SK-N-SH treated with all-trans-retinoic acid at 6 μM for 48 hours (cell line): ENCODE measurements around the gene DIAPH3.

Experiments used
- ATAC-seq: fragments of 200-7000 bp; cut with Tn5 transposase; 3 replicates; pipeline ENCODE4 v1.9.1; 2020; ENCODE audit warnings: mild to moderate bottlenecking, moderate library complexity
- ARNTL ChIP-seq: fragments of 450-650 bp; formaldehyde crosslinking; IDR thresholded peaks from 2 replicates; pipeline ENCODE4 v1.5.0; 2020; ENCODE audit warnings: low read depth, mild to moderate bottlenecking, moderate library complexity, borderline replicate concordance
- BACH2 ChIP-seq: fragments of 250-450 bp; sonication (Bioruptor Pico); IDR thresholded peaks from 2 replicates; pipeline ENCODE4 v1.9.0; 2021; ENCODE audit warnings: mild to moderate bottlenecking, borderline replicate concordance
- CREB5 ChIP-seq: fragments of 250-450 bp; sonication (Bioruptor Pico); IDR thresholded peaks from 2 replicates; pipeline ENCODE4 v1.5.1; 2020; ENCODE audit warnings: low read depth, mild to moderate bottlenecking, moderate library complexity
- CSDC2 ChIP-seq: fragments of 250-450 bp; sonication (Bioruptor Pico); IDR thresholded peaks from 2 replicates; pipeline ENCODE4 v1.5.0; 2020; ENCODE audit warnings: mild to moderate bottlenecking, moderate library complexity
- CSRNP3 ChIP-seq: fragments of 250-450 bp; sonication (Bioruptor Pico); IDR thresholded peaks from 2 replicates; pipeline ENCODE4 v1.5.1; 2021; ENCODE audit warnings: mild to moderate bottlenecking, moderate library complexity
- ESRRG ChIP-seq: fragments of 250-450 bp; sonication (Bioruptor Pico); IDR thresholded peaks from 2 replicates; pipeline ENCODE4 v1.6.1; 2021; ENCODE audit warnings: mild to moderate bottlenecking
- GLIS3 ChIP-seq: fragments of 250-450 bp; sonication (Bioruptor Pico); IDR thresholded peaks from 2 replicates; pipeline ENCODE4 v1.5.0; 2020; ENCODE audit warnings: mild to moderate bottlenecking, moderate library complexity
- ISL1 ChIP-seq: fragments of 250-450 bp; sonication (Bioruptor Pico); IDR thresholded peaks from 2 replicates; pipeline ENCODE4 v2.1.2; 2022; ENCODE audit warnings: mild to moderate bottlenecking, moderate library complexity
- OSR1 ChIP-seq: fragments of 250-450 bp; sonication (Bioruptor Pico); IDR thresholded peaks from 2 replicates; pipeline ENCODE4 v1.8.0; 2022; ENCODE audit warnings: moderate library complexity, mild to moderate bottlenecking, inconsistent platforms
- PATZ1 ChIP-seq: fragments of 250-450 bp; sonication (Bioruptor Pico); IDR thresholded peaks from 2 replicates; pipeline ENCODE4 v1.8.0; 2020; ENCODE audit warnings: mild to moderate bottlenecking, moderate library complexity, borderline replicate concordance
- POU6F1 ChIP-seq: fragments of 250-450 bp; sonication (Bioruptor Pico); IDR thresholded peaks from 2 replicates; pipeline ENCODE4 v1.8.0; 2021; ENCODE audit warnings: low read depth, mild to moderate bottlenecking, moderate library complexity, borderline replicate concordance
- PPARA ChIP-seq: fragments of 250-450 bp; sonication (Bioruptor Pico); IDR thresholded peaks from 2 replicates; pipeline ENCODE4 v1.5.0; 2020; ENCODE audit warnings: mild to moderate bottlenecking, borderline replicate concordance
- RARB ChIP-seq: fragments of 250-450 bp; sonication (Bioruptor Pico); IDR thresholded peaks from 2 replicates; pipeline ENCODE4 v1.8.0; 2021; ENCODE audit warnings: mild to moderate bottlenecking, moderate library complexity
- SNAI2 ChIP-seq: fragments of 250-450 bp; sonication (Bioruptor Pico); IDR thresholded peaks from 2 replicates; pipeline ENCODE4 v1.5.0; 2020; ENCODE audit warnings: mild to moderate bottlenecking, moderate library complexity
- TCF4 ChIP-seq: fragments of 250-450 bp; sonication (Bioruptor Pico); IDR thresholded peaks from 2 replicates; pipeline ENCODE4 v1.8.0; 2021; ENCODE audit warnings: mild to moderate bottlenecking, moderate library complexity, borderline replicate concordance
- TOX ChIP-seq: fragments of 250-450 bp; sonication (Bioruptor Pico); IDR thresholded peaks from 2 replicates; pipeline ENCODE4 v1.8.0; 2021; ENCODE audit warnings: mild to moderate bottlenecking, moderate library complexity, borderline replicate concordance
- ZC3H10 ChIP-seq: fragments of 250-450 bp; sonication (Bioruptor Pico); IDR thresholded peaks from 2 replicates; pipeline ENCODE4 v1.5.1; 2021; ENCODE audit warnings: mild to moderate bottlenecking, moderate library complexity
- ZFP3 ChIP-seq: fragments of 250-450 bp; sonication (Bioruptor Pico); IDR thresholded peaks from 2 replicates; pipeline ENCODE4 v1.5.0; 2020; ENCODE audit warnings: mild to moderate bottlenecking, moderate library complexity
- ZFP30 ChIP-seq: fragments of 450-650 bp; formaldehyde crosslinking; IDR thresholded peaks from 2 replicates; pipeline ENCODE4 v1.5.0; 2022; ENCODE audit warnings: mild to moderate bottlenecking, moderate library complexity
- ZNF565 ChIP-seq: fragments of 450-650 bp; formaldehyde crosslinking; conservative IDR thresholded peaks from 2 replicates; pipeline ENCODE4 v1.5.0; 2020; ENCODE audit warnings: low read depth, mild to moderate bottlenecking, moderate library complexity
- ZNF70 ChIP-seq: fragments of 450-650 bp; formaldehyde crosslinking; IDR thresholded peaks from 2 replicates; pipeline ENCODE4 v1.5.0; 2020; ENCODE audit warnings: mild to moderate bottlenecking, moderate library complexity
- ZNF8 ChIP-seq: fragments of 450-650 bp; formaldehyde crosslinking; IDR thresholded peaks from 2 replicates; pipeline ENCODE4 v1.5.0; 2020; ENCODE audit warnings: mild to moderate bottlenecking, moderate library complexity
- TF ChIP-seq, protein P1 (sequence below): fragments of 250-450 bp; sonication (Bioruptor Pico); IDR thresholded peaks from 2 replicates; pipeline ENCODE4 v1.5.0; 2020; ENCODE audit warnings: mild to moderate bottlenecking, moderate library complexity

The DIAPH3 gene

GRCh38 chr13:59755632-59756290 is 408.0 kb downstream of the DIAPH3 start:
- TF ChIP-seq ZNF70 = no peak
- no peak for TF ChIP-seq ZFP3 (CRISPR knock-in tag)
- no peak for TF ChIP-seq OSR1 (CRISPR knock-in tag)
- TF ChIP-seq PPARA (CRISPR knock-in tag) = no peak
- TF ChIP-seq, protein P1, sequence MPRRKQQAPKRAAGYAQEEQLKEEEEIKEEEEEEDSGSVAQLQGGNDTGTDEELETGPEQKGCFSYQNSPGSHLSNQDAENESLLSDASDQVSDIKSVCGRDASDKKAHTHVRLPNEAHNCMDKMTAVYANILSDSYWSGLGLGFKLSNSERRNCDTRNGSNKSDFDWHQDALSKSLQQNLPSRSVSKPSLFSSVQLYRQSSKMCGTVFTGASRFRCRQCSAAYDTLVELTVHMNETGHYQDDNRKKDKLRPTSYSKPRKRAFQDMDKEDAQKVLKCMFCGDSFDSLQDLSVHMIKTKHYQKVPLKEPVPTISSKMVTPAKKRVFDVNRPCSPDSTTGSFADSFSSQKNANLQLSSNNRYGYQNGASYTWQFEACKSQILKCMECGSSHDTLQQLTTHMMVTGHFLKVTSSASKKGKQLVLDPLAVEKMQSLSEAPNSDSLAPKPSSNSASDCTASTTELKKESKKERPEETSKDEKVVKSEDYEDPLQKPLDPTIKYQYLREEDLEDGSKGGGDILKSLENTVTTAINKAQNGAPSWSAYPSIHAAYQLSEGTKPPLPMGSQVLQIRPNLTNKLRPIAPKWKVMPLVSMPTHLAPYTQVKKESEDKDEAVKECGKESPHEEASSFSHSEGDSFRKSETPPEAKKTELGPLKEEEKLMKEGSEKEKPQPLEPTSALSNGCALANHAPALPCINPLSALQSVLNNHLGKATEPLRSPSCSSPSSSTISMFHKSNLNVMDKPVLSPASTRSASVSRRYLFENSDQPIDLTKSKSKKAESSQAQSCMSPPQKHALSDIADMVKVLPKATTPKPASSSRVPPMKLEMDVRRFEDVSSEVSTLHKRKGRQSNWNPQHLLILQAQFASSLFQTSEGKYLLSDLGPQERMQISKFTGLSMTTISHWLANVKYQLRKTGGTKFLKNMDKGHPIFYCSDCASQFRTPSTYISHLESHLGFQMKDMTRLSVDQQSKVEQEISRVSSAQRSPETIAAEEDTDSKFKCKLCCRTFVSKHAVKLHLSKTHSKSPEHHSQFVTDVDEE (CRISPR knock-in tag) = no peak
- TF ChIP-seq RARB = no peak
- TF ChIP-seq ZNF8 (CRISPR knock-in tag) = no peak
- no peak for TF ChIP-seq CSRNP3 (CRISPR knock-in tag)
- no peak for TF ChIP-seq ZNF565
- TF ChIP-seq CREB5 (CRISPR knock-in tag) = no peak
- TF ChIP-seq TCF4 (CRISPR knock-in tag) = no peak
- TF ChIP-seq BACH2 = no peak
- no peak for TF ChIP-seq SNAI2 (CRISPR knock-in tag)
- TF ChIP-seq ZC3H10 (CRISPR knock-in tag) = no peak
- TF ChIP-seq PATZ1 (CRISPR knock-in tag) = no peak
- TF ChIP-seq ZFP30 (CRISPR knock-in tag) = no peak
- no peak for TF ChIP-seq ESRRG (CRISPR knock-in tag)
- TF ChIP-seq TOX (CRISPR knock-in tag) = no peak
- TF ChIP-seq ISL1 (CRISPR knock-in tag) = no peak
- TF ChIP-seq ARNTL (CRISPR knock-in tag) = no peak
- peak; percentile 20; the same call in 2 of the 3 replicates for ATAC-seq

- no peak for ATAC-seq
These were observed 409.3 kb downstream of the DIAPH3 start for GRCh38 chr13:59754411-59754810.

More at GRCh38 chr13:59754411-59754810, 409.3 kb downstream of the DIAPH3 start:
- TF ChIP-seq CSDC2 (no peak), CREB5 (CRISPR knock-in tag) (no peak), GLIS3 (no peak), SNAI2 (CRISPR knock-in tag) (no peak), ISL1 (CRISPR knock-in tag) (no peak), ZNF8 (CRISPR knock-in tag) (no peak), POU6F1 (CRISPR knock-in tag) (no peak), ZFP30 (CRISPR knock-in tag) (no peak), PPARA (CRISPR knock-in tag) (no peak), ZFP3 (CRISPR knock-in tag) (no peak), ZNF565 (no peak), ARNTL (CRISPR knock-in tag) (no peak), TCF4 (CRISPR knock-in tag) (no peak), BACH2 (no peak), ZC3H10 (CRISPR knock-in tag) (no peak), RARB (no peak), TOX (CRISPR knock-in tag) (no peak)
- TF ChIP-seq, protein P1 (CRISPR knock-in tag) = no peak
